Omental fat pad (tissue), 4 donors: ENCODE data around the gene RAC3. TPM values are rescaled to one million over a fixed set of nuclear protein-coding genes. Genes with fewer than 3 reads are reported as not detected.

Experiments
- ATAC-seq: fragments of 150-250 bp; one replicate; pipeline ENCODE4 v1.9.1; 2016; ENCODE audit warnings: mild to moderate bottlenecking, moderate library complexity; ENCODE audit not compliant: low FRiP score
- DNase-seq: peaks from one replicate; pipeline ENCODE4 v3.0.0-alpha.2; 2019; ENCODE audit warnings: low spot score
- CTCF ChIP-seq, 3 donors: fragments of 450-650 bp; IDR thresholded peaks; one replicate each; pipeline ENCODE4 v1.5.1; 2016 to 2017; ENCODE audit warnings: antibody characterized with exemption in 3 of 3, mild to moderate bottlenecking in 3 of 3, moderate library complexity in 2 of 3
- total RNA-seq, 4 donors: library from RNA; depleted of rRNA; stranded (reverse); fragments of >200 nt; gene quantifications; one replicate each; pipeline ENCODE4 v1.1.0, GENCODE V29; 2016

RAC3 gene
- total RNA-seq, 4 donors from 2014 or later, result 7.9 to 25.1 (median 12.0) TPM

- TF ChIP-seq CTCF (IDR thresholded peaks at IDR 0.05), result no peak
- DNase-seq, result no peak
- ATAC-seq, result no peak
Measured at GRCh38 chr17:82054351-82055022, 23.0 kb downstream of the RAC3 start.

- ATAC-seq, result no peak
- no peak for DNase-seq
- no peak for TF ChIP-seq CTCF (IDR thresholded peaks at IDR 0.05)
Measured at GRCh38 chr17:82055023-82055964, 23.8 kb downstream of the RAC3 start.

- no peak for ATAC-seq
- TF ChIP-seq CTCF (IDR thresholded peaks at IDR 0.05), result no peak
- no peak for DNase-seq
Measured at GRCh38 chr17:82055965-82056728, 24.7 kb downstream of the RAC3 start.

- DNase-seq, result no peak
- no peak for TF ChIP-seq CTCF (IDR thresholded peaks at IDR 0.05)
- no peak for ATAC-seq
Measured at GRCh38 chr17:82056729-82057621, 25.5 kb downstream of the RAC3 start.

- DNase-seq (no peak), ATAC-seq (no peak)
- no peak for TF ChIP-seq CTCF (IDR thresholded peaks at IDR 0.05)
Measured at GRCh38 chr17:82058230-82058854, 26.9 kb downstream of the RAC3 start.

GRCh38 chr17:82058855-82059249, 27.4 kb downstream of the RAC3 start:
- TF ChIP-seq CTCF (IDR thresholded peaks at IDR 0.05), result no peak
- ATAC-seq (no peak), DNase-seq (no peak)
